Heart left ventricle (tissue), 16 donors: ENCODE data around the gene USP22. TPM values are rescaled to one million over a fixed set of nuclear protein-coding genes. Genes with fewer than 3 reads are reported as not detected.

Source experiments
- ATAC-seq, 4 donors: fragments of 200-7000 bp; cut with Tn5 transposase; one replicate each; pipeline ENCODE4 v1.9.1; 2020 to 2022; ENCODE audit warnings: moderate library complexity in 4 of 4, mild to moderate bottlenecking in 3 of 4, moderate number of reproducible peaks in 1 of 4
- DNase-seq, 5 donors: peaks; one replicate each; pipeline ENCODE4 v3.0.0-alpha.2; 2020
- H3K27ac ChIP-seq, 12 donors: fragments of 200-600 bp; sonication (generic) in 4 of 12; one replicate each; pipeline versions ENCODE4 v1.5.0 to v1.8.0; 2016 to 2022; ENCODE audit warnings: mild to moderate bottlenecking in 2 of 12
- H3K27me3 ChIP-seq, 9 donors: fragments of 200-600 bp; sonication (generic) in 2 of 9; one replicate each; pipeline versions ENCODE4 v1.5.1 to v1.8.0; 2016 to 2022; ENCODE audit warnings: mild to moderate bottlenecking in 3 of 9
- H3K36me3 ChIP-seq, 9 donors: fragments of 200-600 bp; sonication (generic) in 2 of 9; one replicate each; pipeline versions ENCODE4 v1.5.0 to v1.8.0; 2018 to 2022; ENCODE audit warnings: mild to moderate bottlenecking in 2 of 9
- H3K4me1 ChIP-seq, 12 donors: fragments of 200-600 bp; sonication (generic) in 4 of 12; one replicate each; pipeline versions ENCODE4 v1.5.0 to v1.8.0; 2016 to 2022; ENCODE audit warnings: mild to moderate bottlenecking in 3 of 12
- H3K4me3 ChIP-seq, 12 donors: fragments of 200-600 bp; sonication (generic) in 4 of 12; one replicate each; pipeline versions ENCODE4 v1.5.0 to v1.8.0; 2017 to 2022; ENCODE audit warnings: mild to moderate bottlenecking in 9 of 12, moderate library complexity in 4 of 12
- H3K9me3 ChIP-seq, 12 donors: fragments of 200-600 bp; sonication (generic) in 4 of 12; one replicate each; pipeline versions ENCODE4 v1.5.0 to v1.8.0; 2016 to 2022; ENCODE audit warnings: mild to moderate bottlenecking in 1 of 12
- CTCF ChIP-seq, 12 donors: fragments of 200-600 bp; sonication (generic) in 4 of 12; IDR thresholded peaks; one replicate each; pipeline versions ENCODE4 v1.5.0 to v1.8.0; 2018 to 2022; ENCODE audit warnings: antibody characterized with exemption in 12 of 12, mild to moderate bottlenecking in 5 of 12
- POLR2A ChIP-seq, 2 donors: fragments of 450-650 bp; IDR thresholded peaks; one replicate each; pipeline ENCODE4 v1.6.1; 2017; ENCODE audit warnings: antibody characterized with exemption in 2 of 2, mild to moderate bottlenecking in 2 of 2, moderate library complexity in 2 of 2
- WGBS, 4 donors: extraction: QIAGEN DNeasy Blood & Tissue Kit in 2 of 4; methylation state at CpG; one replicate each; pipeline versions ENCODE4 v1.1.5 to v1.1.7; 2013 to 2018; 5-methylcytosine and 5-hydroxymethylcytosine counted together
- intact Hi-C, 10 donors: fragments of 100-400 bp; cut with DNase I; formaldehyde crosslinking; loops; one replicate each; pipeline versions ENCODE4 v1.11.1 to v1.14.2; 2022
- polyA plus RNA-seq, 2 donors: library from polyadenylated mRNA; stranded (reverse); fragments of 200-250 nt; gene quantifications; one replicate each; pipeline ENCODE4 v1.2.3, GENCODE V29; 2013
- total RNA-seq, 9 donors: library from RNA; depleted of rRNA in 2 of 9; stranded (reverse); fragments of >200 nt in 2 of 9; fragmentation: NEBNext Ultra II Directional in 3 of 9; extraction: Animal tissue kit (Norgen Biotek cat#: 25700) in 3 of 9; gene quantifications; one replicate each; pipeline versions ENCODE4 v1.1.0 to v1.2.4, GENCODE V29; 2016 to 2023
- donor health status: ischemic (EF 13 %, LVEDD 7.1; RV severe dilation, severe dysfunction).
- donor health status: healthy with polysubstance abuse.
- donor health status: DM: no; HTN: yes; CAD: no.
- donor health status: DM: no; HTN: no; CAD: no.
- donor health status: ischemic (EF 25% LVEDD 6.9; RV normal size, moderate dysfunction).
- donor health status: ischemic (EF 25% LVEDD 5.7; RV mildly dilated, moderate dysfunction).
- donor health status: healthy.
- donor health status: DM: yes; HTN: yes; CAD: no.
- donor health status: ischemic (EF 35%, LVEDD 5.7; RV mildly dilated, moderate dysfunction).
- donor health status: nonischemic (EF 11% LVEDD 7.7; RV severe dilation, severe dysfunction).
- donor health status: DM: yes; HTN: yes; CAD: no.
- donor health status: PGD.
- donor health status: ischemic (EF 29% LVEDD 5.4; RV normal size, mild dysfunction).
- donor health status: nonischemic (EF 23%, LVEDD 6.1; RV moderate dilation, normal function).

Gene USP22
- total and polyA plus RNA-seq, 11 donors, result 33.7 to 207 (median 169) TPM

- DNase-seq (no peak), ATAC-seq (no peak)
- Histone ChIP-seq H3K9me3 (no peaks in the 10 kb centered on the region), H3K36me3 (peaks cover 0 to 27% (median 12%) of the 10 kb centered on the region in 9 donors), H3K4me3 (no peak overlapping the region), H3K27ac (peak overlapping the region in 1 of 12 donors; percentile 70), H3K4me1 (peaks cover 28 to 100% (median 91%) of the 10 kb centered on the region in 12 donors), H3K27me3 (no peaks in the 10 kb centered on the region)
- WGBS, 4 donors, result 22 to 36% (median 30%) methylated on average over 4 of the region's 4 CpGs
- intact Hi-C loops, result no loop called here
- TF ChIP-seq CTCF (IDR thresholded peaks at IDR 0.05) (no peak), POLR2A (IDR thresholded peaks at IDR 0.05) (no peak)
Observed at GRCh38 chr17:21036361-21036881, 6.4 kb downstream of the USP22 start.

GRCh38 chr17:21035406-21035805, 7.4 kb downstream of the USP22 start:
- TF ChIP-seq CTCF (IDR thresholded peaks at IDR 0.05), result no peak
- no peak for TF ChIP-seq POLR2A (IDR thresholded peaks at IDR 0.05)
- no peaks in the 10 kb centered on the region for H3K9me3 ChIP-seq
- no peak for ATAC-seq
- H3K36me3 ChIP-seq, result peaks cover 0 to 27% (median 12%) of the 10 kb centered on the region in 9 donors
- no peak for DNase-seq
- peaks cover 28 to 99% (median 91%) of the 10 kb centered on the region in 12 donors for H3K4me1 ChIP-seq
- 73 to 80% (median 78%) methylated on average over 7 of the region's 7 CpGs for WGBS, 4 donors
- intact Hi-C loops, result no loop called here
- no peaks in the 10 kb centered on the region for H3K27me3 ChIP-seq
- peak overlapping the region in 1 of 12 donors; percentile 7 for H3K4me3 ChIP-seq
- H3K27ac ChIP-seq, result peak overlapping the region in 6 of 12 donors; percentile 27 to 70 (median 39)

GRCh38 chr17:21034340-21035235, 8.2 kb downstream of the USP22 start:
- intact Hi-C loops, result no loop called here
- Histone ChIP-seq H3K36me3 (peaks cover 0 to 28% (median 12%) of the 10 kb centered on the region in 9 donors), H3K27ac (peak overlapping the region in 10 of 12 donors; percentile 12 to 70 (median 39)), H3K9me3 (no peaks in the 10 kb centered on the region), H3K4me3 (peak overlapping the region in 8 of 12 donors; percentile 4 to 19 (median 8)), H3K27me3 (no peaks in the 10 kb centered on the region), H3K4me1 (peaks cover 28 to 99% (median 91%) of the 10 kb centered on the region in 12 donors)
- DNase-seq (no peak), ATAC-seq (peak; percentile 18 to 57 (median 36))
- TF ChIP-seq POLR2A (IDR thresholded peaks at IDR 0.05), result no peak
- no peak for TF ChIP-seq CTCF (IDR thresholded peaks at IDR 0.05)
- 16 to 19% (median 17%) methylated on average over 13 of the region's 13 CpGs for WGBS, 4 donors

GRCh38 chr17:21033350-21033749, 9.5 kb downstream of the USP22 start:
- intact Hi-C loops, result no loop called here
- peaks cover 28 to 100% (median 93%) of the 10 kb centered on the region in 12 donors for H3K4me1 ChIP-seq
- no peaks in the 10 kb centered on the region for H3K27me3 ChIP-seq
- DNase-seq (no peak), ATAC-seq (peak in 1 of 4 donors; percentile 14)
- peaks cover 0 to 28% (median 9%) of the 10 kb centered on the region in 9 donors for H3K36me3 ChIP-seq
- H3K4me3 ChIP-seq, result peak overlapping the region in 1 of 12 donors; percentile 19
- peak overlapping the region in 1 of 12 donors; percentile 39 for H3K27ac ChIP-seq
- H3K9me3 ChIP-seq, result no peaks in the 10 kb centered on the region
- WGBS, 4 donors, result 40 to 57% (median 50%) methylated on average over 2 of the region's 2 CpGs
- TF ChIP-seq CTCF (IDR thresholded peaks at IDR 0.05) (no peak), POLR2A (IDR thresholded peaks at IDR 0.05) (no peak)
